Ovary (tissue), 3 donors: Measurements from ENCODE around the gene DPEP2.

ENCODE experiments used
- EP300 ChIP-seq: sonication (generic); formaldehyde crosslinking; IDR thresholded peaks from one replicate; pipeline ENCODE4 v1.6.1; 2017; ENCODE audit warnings: antibody characterized with exemption
- POLR2A ChIP-seq: fragments of 450-650 bp; IDR thresholded peaks from one replicate; pipeline ENCODE4 v1.6.1; 2017; ENCODE audit warnings: antibody characterized with exemption, mild to moderate bottlenecking, moderate library complexity
- TF ChIP-seq, protein P1 (sequence below), 3 donors: fragments of 450-650 bp in 2 of 3; fragments of 200-600 bp in 1 of 3; IDR thresholded peaks; one replicate each; pipeline versions ENCODE4 v1.5.1 to v1.8.0; 2016 to 2022; ENCODE audit warnings: antibody characterized with exemption in 3 of 3, mild to moderate bottlenecking in 1 of 3
- donor health status: DM: no; HTN: no; CAD: no.

DNA sequence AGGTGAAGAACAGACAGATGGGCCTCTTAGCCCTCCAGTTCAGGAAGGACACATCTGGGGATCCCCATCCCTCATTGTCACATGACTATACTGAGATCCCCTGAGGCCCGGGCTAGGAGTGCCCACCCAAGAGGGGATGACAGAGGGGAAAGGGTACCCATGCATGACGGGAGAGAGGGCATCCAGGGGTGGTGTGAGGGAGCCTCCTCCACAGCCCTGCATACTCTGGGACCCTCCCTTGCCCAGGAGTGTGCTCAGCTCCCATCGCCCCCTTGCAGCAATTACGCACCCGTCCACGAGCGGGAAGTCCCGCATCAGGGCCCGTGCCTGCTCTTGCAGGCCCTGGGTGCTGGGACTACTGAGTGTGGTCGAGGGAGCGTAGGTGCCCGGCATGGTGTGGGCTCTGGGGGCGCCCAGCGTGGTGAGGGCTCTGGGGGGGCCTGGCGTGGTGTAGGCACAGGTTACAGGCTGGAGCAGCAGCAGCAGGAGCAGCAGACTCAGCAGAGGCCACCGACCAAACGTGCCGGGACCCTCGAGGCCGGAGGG, 6.5 kb downstream of the DPEP2 start:
- TF ChIP-seq, protein P1, sequence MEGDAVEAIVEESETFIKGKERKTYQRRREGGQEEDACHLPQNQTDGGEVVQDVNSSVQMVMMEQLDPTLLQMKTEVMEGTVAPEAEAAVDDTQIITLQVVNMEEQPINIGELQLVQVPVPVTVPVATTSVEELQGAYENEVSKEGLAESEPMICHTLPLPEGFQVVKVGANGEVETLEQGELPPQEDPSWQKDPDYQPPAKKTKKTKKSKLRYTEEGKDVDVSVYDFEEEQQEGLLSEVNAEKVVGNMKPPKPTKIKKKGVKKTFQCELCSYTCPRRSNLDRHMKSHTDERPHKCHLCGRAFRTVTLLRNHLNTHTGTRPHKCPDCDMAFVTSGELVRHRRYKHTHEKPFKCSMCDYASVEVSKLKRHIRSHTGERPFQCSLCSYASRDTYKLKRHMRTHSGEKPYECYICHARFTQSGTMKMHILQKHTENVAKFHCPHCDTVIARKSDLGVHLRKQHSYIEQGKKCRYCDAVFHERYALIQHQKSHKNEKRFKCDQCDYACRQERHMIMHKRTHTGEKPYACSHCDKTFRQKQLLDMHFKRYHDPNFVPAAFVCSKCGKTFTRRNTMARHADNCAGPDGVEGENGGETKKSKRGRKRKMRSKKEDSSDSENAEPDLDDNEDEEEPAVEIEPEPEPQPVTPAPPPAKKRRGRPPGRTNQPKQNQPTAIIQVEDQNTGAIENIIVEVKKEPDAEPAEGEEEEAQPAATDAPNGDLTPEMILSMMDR (IDR thresholded peaks at IDR 0.05) = no peak
- TF ChIP-seq POLR2A = no peak
- TF ChIP-seq EP300 = no peak
